Stimulated activated CD4-positive, alpha-beta T cell treated with anti-CD3 and anti-CD28 coated beads, Interleukin-12 subunit alpha, Interleukin-12 subunit beta, amount 100 ng/mL, for 4 hours (primary cell): Measurements from ENCODE around the gene SIGLEC12.
"Not testable (repeated sequence)": the region's sequence is repeated elsewhere in the genome, so short reads cannot be mapped to it uniquely, and the experiment has no call there.

ENCODE experiments used
- DNase-seq: peaks from one replicate; pipeline ENCODE4 v3.0.0-alpha.2; 2020

The SIGLEC12 gene

DNA sequence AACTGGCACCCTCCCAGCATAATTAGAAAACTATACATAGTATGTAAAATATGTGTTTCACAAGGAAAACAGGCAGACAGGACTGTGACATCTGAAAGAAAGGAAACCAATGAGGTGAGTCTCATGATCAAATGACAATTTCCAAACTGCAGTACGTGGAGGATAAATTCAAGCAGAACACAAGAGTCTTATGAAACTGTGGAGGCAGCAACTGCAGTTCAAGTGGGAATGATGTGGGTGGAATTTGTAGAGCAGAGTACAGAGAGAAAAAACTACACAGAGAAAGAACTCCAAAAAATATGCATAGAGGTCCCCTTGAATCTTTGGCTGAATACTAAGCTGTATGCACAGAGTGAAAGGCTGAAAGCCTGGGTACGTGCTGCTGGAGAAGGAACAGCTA, 20.2 kb upstream of the SIGLEC12 start:
- DNase-seq = no peak

DNA sequence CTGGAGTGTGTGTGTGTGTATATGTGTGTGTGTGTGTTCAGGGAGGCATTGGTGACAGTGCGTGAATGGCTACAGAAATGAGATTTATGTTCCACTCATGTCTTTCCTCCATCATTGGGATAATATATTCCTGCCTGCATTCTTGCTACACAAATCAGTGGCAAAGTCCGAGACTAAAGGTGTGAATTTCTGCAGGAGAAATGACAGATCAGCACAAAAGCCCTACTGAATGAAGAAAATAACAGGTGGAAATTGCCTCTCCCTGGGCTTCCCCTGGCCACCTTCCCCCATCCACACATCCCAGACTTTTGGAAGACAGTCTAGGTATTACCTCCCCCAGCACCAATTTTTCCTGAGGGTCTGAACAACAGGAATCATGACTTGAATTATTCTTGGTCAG, 19.8 kb upstream of the SIGLEC12 start:
- DNase-seq = no peak

DNA sequence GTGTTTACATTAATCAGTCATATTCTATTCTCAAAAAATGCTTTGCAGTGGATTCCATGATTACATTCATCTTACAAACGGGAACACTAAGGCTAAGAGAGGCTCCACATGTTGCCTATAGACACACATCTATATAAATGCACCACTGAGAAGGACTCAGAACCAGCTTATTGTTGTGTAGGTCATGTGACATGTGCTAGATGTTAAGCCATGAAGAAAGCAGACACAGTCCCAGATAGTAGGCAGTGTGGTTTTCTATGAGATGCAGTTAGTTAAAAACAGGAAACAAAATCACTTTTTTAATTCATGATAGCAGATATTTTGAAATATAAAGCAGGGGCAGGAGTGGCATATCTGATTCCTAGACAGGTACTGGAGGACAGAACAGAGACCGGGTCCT, 19.1 kb upstream of the SIGLEC12 start:
- DNase-seq = no peak

DNA sequence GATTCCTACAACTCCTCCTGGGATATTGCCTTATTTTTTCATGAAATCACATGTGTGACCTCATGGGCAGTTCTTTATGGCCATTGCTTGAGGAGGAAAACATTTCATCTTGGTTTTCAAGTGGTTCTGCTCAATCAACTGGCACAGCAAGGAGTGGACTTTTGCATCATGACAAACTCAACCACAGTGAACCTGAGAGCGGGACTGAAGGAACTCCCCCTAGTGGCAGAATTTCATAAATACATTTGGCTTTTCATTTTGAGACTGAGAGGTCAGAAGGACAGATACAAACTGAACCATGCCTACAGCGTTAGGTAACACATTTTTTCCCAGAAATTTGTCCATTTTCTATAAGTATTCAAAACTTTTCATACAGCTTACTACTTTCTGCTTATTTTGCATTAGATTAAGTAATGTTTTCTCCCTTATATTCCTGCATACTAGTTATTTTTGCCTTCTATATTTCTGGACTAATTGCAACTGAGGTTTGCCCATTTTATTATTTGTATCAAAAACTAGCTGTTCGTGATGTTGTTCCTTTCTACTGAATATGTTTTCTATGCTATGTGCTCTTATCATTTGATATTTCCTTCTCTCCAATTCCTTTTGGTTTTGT, 13.4 kb upstream of the SIGLEC12 start:
- peak; percentile 12 for DNase-seq

DNA sequence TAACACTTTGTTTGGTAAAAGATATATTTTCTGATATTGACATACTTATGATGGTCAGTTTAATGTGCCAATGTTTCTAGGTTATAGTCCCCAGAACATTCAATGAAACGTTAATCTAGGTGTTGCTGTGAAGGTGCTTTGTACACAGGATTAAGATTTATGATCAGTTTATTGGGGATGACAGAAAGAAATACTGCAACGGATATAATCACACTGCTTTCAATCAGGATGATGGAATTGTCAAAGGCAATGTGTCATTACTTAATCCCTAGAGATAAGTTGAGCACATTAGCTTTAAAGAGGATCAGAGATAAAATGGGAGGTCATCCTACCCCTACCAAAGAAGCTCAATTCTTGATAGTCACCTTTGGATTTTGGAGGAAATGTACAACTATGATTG, 12.4 kb upstream of the SIGLEC12 start:
- DNase-seq = no peak

DNA sequence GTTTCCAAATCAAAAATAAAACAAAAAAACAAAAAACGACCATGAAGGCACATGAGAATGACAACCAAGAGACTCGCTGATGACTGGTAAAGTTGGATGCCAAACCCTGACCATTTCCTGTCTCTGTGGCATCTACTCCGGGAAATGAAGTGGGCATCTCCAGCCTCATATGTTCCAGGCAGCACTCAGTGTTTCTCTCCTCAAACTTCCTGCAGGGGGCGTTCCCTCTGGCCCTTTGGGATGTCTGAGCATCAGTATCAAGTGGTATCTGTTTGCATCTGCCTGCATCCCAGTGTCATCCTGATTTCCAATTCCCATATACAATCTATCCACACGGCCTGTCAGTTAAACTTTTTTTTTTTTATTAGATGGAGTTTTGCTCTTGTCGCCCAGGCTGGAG, 9.8 kb upstream of the SIGLEC12 start:
- DNase-seq = no peak

DNA sequence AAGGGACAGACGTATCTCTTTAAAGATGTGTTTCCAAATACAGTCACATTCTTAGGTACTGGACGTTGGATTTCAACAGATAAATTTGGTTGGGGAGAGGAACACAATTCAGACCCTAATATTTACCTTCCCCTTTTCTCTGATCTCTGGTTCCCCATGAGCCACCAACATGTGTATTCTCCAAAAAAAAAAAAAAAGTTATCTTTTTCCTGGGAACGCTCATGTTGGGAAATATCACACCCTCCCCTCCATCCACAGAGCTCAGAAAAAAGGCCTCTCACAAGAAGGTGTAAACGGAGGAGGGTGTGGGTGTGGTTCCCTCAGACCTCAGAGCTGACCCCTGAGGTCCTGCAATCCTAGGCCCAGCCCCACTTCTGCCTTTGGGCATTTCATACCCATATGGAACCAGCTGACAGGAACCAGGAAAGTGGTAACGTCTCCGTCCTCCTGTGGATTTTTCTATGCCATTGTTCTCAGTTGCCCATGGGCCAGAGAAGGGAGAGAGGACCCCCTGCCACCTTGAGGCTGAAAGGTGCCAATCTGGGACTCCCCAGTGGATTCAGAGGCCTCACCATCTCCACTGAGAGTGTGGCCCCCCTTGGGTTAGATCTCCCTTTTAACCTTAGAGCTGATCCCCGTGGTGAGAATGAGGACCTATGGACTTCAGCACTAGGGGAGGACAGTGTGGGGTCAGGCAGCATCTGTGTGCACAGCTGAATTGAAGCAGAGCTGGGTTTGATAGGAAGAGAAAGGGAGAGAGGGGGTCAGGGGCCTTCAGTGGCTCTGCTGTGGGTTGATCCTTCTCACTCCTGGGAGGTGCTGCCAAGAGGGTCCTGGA, 8.4 kb upstream of the SIGLEC12 start:
- DNase-seq = no peak

DNA sequence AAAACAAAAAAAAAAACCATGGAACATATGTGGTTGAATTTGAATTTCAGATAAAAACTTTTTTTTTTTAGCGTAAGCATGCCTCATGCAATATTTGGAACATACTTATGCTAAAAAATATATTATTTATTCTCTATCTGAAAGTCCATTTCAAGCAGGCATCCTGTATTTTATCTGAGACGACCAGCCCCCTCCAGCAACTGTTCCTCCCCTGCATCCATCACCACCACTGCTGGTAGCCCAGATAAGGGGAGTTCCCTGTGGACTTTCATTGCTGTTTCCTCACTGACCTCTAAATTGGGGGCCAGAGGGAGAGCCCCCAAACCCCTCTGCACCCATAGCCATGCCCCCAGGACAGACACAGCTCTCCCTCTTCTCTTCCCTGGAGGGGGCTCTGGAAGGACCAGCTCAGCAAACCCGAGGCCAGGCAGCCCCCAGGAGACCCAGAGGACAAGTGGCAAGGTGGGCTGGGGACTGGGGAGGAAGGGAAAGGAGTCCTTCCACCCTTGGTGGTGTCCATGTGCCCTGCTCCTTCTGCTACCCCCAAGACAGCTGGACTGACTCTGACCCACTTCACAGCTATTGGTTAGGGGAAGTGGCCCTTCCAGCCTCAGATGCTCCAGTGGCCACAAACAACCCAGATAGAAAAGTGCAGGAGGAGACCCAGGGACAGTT, 6.6 kb upstream of the SIGLEC12 start:
- DNase-seq = no peak

DNA sequence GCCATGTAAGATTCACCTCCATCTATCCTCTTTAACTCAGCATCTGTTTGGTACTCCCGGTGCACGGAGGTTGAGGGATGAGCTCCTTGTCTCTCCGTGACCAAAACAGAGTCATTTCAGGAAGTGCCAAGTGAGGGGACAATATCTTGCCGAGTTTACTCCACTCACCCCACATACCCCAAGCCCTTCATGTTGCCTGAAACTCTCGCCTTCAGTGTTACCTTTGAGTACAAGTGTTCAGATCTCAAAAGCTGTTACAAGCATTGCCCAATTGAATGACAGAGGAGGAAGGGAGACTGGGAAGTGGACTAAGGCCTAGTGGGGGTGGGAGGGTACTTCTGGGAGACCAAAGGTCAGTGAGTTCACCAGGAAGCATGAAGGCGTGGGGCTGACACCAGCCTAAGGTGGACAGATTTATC, 6.0 kb upstream of the SIGLEC12 start:
- no peak for DNase-seq

DNA sequence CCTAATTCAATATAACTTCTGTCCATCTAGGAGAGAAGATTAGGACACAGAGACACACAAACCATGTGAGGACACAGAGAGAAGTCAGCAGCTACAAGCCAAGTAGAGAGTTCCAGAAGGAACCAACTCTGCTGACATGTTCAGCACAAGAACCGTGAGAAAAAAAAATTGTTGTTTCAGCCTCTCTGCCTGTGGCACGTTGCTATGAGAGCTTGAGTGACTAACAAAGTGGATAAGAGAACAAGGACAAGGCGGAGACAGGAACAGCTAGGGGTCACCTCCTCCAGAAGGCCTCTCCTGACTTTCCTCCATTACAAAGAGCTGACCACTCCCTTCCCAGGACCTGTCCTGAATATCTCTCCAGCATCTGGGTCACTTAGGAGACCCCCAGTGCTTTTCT, 5.6 kb upstream of the SIGLEC12 start:
- no peak for DNase-seq

DNA sequence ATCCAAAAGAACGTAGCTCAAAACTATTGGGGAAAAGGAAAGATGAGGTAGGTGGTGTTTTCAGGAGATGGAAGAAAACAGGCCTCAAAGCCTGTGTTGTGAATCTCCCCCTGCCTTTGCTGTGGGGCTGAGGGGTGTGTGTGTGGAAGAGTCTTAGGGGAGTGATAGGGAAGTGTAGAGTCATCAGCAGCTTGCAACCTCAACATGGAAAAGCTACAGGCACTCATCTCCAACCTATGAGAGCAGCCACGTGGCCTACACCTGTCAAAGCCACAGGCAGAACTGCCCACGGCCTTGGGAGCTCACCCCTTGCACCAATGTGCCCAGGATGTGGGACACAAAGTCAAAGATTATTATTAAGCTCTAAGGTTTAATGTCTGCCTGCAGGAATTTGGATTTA, 4.3 kb upstream of the SIGLEC12 start:
- DNase-seq = no peak

DNA sequence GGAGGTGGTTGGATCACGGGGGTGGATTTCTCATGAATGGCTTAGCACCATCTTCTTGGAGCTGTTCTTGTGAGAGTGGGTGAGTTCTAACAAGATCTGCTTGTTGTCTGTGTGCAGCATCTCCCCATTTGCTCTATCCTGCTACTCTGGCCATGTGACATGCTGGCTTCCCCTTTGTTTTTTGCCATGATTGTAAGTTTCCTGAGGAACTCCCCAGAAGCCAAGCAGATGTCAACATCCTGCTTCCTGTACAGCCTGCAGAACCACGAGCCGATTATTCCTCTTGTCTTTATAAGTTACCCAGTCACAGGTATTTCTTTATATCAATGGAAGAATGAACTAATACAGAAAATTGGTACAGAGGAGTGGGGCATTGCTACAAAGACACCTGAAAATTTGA, 2.3 kb upstream of the SIGLEC12 start:
- no peak for DNase-seq

DNA sequence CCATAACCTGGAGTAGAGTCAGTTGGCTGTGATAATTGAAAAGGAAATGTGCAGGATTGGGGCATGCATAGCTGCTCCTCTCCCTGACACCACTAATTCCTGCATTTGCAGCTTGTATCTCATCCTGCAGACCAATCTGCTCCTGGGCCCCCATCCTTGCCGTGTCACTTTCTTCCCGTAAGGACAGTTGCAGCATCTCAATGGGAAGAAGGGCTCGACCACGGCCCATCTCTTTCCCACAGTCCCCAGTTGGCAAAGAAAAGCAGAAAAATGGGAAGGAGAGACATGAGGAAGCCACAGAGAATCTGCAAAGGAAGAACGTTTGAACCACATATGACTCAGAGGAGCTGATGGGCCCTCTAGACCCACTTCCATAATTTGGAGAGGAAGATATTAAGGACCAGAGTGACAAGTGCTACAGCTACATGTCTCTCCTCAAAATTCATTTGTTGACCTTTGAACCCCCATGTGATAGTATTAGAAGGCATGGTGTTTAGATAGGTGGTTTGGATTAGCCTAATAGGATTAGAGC, 1.8 kb upstream of the SIGLEC12 start:
- no peak for DNase-seq

DNA sequence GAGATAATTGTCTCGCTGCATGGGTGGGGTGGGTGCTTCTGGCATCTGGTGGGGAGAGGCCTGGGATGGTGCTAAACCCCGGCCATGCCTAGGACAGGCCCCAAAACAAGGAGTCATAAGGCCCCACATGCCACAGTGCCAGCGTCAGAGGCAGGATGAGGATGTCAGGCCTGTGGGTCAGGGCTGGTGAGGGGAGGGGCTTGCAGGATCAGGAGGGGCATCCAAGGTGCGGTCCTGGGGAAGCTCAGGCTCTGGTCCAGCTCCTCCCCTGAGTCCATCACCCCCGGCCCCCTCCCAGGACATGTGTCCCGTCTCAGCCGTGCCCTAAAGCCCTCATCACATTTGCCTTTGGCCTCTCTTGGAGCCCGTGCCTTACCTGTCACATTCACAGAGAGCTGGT, 669 bp downstream of the SIGLEC12 start:
- DNase-seq = not testable (repeated sequence)

DNA sequence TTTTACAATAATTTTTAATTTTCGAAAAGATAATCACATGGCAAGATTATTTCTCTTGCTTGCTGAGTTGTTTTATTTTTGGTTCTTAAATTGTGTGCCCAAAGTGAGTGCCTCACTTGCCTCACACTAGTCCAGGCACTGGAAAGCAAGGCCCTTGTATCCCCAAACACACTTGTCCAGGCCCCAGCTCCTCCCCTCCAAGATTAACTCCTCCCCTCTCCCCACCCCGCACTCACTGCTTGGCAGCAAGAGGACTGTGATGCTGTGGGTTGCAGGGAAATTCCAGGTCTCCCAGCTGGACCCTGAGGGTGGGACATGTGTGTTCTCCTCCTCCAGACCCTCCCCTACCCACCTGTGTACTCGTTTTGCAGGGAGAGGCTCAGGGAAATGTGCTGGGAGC, 3.9 kb downstream of the SIGLEC12 start:
- no peak for DNase-seq

DNA sequence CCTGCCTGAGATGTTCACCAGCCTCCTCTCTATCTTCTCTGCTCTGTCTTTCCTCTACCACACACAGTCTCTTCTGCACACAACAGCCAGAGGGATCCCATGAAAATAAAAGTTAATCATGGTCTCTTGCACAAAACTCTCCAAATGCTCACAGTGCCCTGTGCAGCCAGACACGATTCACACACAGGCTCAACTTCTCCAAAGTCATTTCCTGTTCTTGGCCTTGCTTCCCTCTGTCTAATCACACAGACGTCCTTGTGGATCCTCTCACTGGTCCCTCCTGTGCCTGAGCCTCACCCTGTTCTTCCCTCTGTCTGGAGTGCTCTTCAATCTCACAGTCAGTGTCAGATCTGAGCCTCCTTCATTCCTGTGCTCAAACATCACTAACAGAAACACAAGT, 7.8 kb downstream of the SIGLEC12 start:
- no peak for DNase-seq

DNA sequence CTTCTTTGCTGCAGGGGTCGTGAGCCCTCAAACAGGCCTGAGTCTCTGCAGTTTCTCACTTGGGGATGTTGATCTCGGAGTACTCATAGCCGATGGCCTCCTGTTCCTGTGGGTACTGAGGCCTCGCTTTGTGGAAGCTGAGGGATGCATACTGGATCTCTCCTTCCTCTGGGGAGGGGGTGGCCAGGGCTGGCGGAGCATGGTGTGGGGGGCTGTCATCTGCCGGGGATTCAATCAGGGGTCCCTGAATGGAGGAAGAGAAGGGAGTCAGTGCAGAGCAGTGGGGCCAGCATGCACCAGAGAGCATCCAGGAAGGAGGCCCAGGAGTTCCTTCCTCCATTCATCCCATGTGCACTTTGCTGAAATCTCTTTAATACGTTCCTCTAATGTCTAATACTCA, 10.0 kb downstream of the SIGLEC12 start:
- no peak for DNase-seq

DNA sequence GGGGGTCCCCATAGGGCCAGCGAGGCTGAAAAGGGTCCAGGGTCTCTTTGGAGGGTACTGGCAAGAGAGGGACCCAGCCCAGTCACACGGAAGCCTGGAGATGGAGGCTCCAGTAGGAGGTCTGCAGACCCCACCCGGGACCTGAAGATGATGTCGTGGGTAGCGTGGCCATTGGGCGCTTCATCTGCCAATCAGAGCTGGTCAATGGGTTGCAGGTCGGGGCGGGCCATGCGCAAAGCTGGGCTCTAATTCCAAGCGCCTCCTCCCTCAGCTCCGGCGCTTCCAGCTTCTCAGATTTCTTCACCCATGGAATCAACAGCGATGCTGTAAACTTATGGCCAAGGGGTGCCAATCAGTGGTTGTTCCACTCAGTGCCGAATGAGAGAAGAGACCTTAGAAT, 10.9 kb downstream of the SIGLEC12 start:
- no peak for DNase-seq

DNA sequence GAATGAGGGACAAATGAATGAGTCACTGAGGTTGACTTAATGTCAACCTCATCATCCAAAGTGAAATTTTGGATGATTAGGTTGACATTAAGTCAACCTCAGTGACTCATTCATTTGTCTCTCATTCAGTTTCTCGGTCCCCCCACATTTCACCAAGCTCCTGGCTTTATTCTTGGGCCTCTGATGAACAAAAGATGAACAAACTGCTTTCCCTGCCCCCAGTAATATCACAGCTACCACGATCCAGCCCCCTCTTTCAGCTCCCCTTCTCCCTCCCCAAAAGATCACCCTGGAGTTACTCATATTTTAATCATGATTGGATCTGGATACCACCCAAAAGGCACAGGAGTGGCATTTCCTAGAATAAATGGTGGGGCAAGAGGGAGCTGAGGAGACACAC, 12.5 kb downstream of the SIGLEC12 start:
- DNase-seq = no peak

DNA sequence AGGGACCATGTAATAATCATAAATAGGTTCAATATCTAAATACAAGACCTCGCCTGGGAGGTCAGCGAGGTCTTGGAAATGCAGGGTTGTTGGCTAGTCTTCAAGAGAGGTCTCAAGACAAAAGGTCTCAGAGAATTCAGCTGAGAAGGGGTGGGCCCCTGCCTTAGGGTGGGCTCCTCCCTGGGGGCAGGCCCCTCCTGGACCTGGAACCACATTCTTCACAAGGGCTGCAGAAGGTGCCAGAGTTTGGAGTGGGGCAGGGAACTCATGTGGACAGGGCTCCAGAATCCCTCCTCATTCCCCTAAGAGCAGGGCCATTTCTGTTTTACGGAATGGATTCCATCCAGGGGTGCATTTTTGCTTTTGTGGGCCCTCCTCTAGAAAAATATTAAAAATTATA, 13.1 kb downstream of the SIGLEC12 start:
- DNase-seq = no peak

DNA sequence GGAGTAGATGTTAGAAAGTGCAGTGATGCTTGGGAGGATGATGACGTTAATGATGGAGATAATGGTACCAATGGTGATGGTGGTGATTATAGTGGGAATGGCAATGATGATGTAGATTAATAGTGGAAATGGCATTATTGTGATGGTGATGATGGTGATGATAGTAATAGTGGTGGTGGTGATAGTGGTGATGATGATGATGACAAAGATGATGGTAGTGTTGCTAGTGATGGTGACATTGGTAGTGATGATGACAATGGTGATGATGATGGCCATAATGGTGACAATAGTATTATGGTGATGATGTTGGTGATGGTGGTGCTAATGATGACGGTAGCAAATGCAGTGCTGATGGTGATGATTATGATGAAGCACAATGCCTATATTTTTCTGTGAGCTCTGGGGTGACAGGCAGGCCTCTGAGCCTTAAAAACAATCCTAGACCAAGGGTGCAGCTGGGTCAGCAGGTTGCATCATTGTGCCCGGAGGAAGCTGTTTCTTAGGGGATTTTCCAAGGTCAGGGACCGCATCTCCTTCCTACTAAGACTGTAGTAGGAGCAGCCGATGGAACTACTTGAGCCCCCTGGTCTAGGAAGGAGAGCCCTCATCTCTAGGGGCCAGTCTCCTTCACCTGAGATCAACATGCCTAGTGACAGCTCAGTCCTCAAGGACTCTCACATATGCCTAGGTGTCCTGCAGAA, 15.5 kb downstream of the SIGLEC12 start:
- DNase-seq = no peak

DNA sequence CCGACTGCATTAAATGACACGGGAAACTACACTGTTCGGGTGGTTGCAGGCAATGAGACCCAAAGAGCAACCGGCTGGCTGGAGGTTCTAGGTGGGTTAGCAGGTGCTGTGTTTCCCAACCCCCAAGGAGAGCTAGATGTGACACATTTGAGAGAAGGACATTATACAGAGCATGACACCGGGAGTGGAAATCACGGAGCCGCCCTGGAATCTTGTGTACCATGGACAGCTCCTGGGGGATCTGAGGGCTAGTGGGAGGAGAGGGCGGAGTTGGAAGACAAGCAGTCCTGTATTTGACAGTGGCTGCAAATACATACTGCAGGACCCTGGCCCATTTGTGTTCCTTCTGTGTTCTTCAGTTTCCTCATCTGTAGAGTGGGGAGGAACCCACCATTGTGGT, 21.0 kb downstream of the SIGLEC12 start:
- DNase-seq = peak; percentile 22
